GM19025 (cell line): ENCODE measurements around the gene HBEGF.

Experiments
- ATAC-seq: cut with Tn5 transposase; IDR thresholded peaks from one replicate; pipeline ENCODE4 v1.9.1; 2021; ENCODE audit warnings: mild to moderate bottlenecking, low read depth, moderate library complexity; ENCODE audit not compliant: unreplicated experiment

Gene HBEGF

GRCh38 chr5:140309706-140310249 lies 36.6 kb downstream of the HBEGF start:
- no peak for ATAC-seq

- ATAC-seq = no peak
Observed at GRCh38 chr5:140305471-140305870, 40.9 kb downstream of the HBEGF start.

GRCh38 chr5:140303966-140304365 lies 42.4 kb downstream of the HBEGF start:
- ATAC-seq = no peak

GRCh38 chr5:140302786-140303639 lies 43.4 kb downstream of the HBEGF start, which contains the start of gene PFDN1:
Gene PFDN1, minus strand, starts transcription at chr5:140303101. Its CDS starts 28 bp downstream, at chr5:140303073.
- ATAC-seq = peak; percentile 94

GRCh38 chr5:140301136-140301535 lies 45.3 kb downstream of the HBEGF start:
- no peak for ATAC-seq

GRCh38 chr5:140299056-140299455 lies 47.3 kb downstream of the HBEGF start:
- no peak for ATAC-seq

- no peak for ATAC-seq
Observed at GRCh38 chr5:140298183-140298601, 48.2 kb downstream of the HBEGF start.

- ATAC-seq = no peak
Observed at GRCh38 chr5:140297283-140297682, 49.1 kb downstream of the HBEGF start.

- no peak for ATAC-seq
Observed at GRCh38 chr5:140296289-140296688, 50.1 kb downstream of the HBEGF start.

- no peak for ATAC-seq
Observed at GRCh38 chr5:140295414-140295813, 51.0 kb downstream of the HBEGF start.

GRCh38 chr5:140294753-140295152 lies 51.6 kb downstream of the HBEGF start:
- no peak for ATAC-seq

- ATAC-seq = no peak
Observed at GRCh38 chr5:140293849-140294100, 52.6 kb downstream of the HBEGF start.

GRCh38 chr5:140293091-140293848 lies 53.1 kb downstream of the HBEGF start:
- ATAC-seq = no peak

GRCh38 chr5:140292212-140293036 lies 54.0 kb downstream of the HBEGF start:
- ATAC-seq = no peak

- no peak for ATAC-seq
Observed at GRCh38 chr5:140287801-140288521, 58.4 kb downstream of the HBEGF start.

- ATAC-seq = no peak
Observed at GRCh38 chr5:140286424-140286823, 60.0 kb downstream of the HBEGF start.

GRCh38 chr5:140284013-140284412 lies 62.4 kb downstream of the HBEGF start:
- ATAC-seq = no peak
